ENCODE measurements around the gene DBNL.

The DBNL gene

GRCh38 chr7:44062903-44063295 lies 18.4 kb downstream of the DBNL start:
- DNase-seq = no peak

- no peak for DNase-seq
Measured at GRCh38 chr7:44063547-44063893, 19.0 kb downstream of the DBNL start.

GRCh38 chr7:44063894-44064651 lies 19.6 kb downstream of the DBNL start:
- no peak for DNase-seq

- no peak for DNase-seq
Measured at GRCh38 chr7:44064791-44065430, 20.4 kb downstream of the DBNL start.

- peak; percentile 78 for DNase-seq
Measured at GRCh38 chr7:44065431-44066110, 21.1 kb downstream of the DBNL start, which contains the start of gene PGAM2. TSS of gene PGAM2 (minus strand) at chr7:44065567. CDS start at chr7:44065529, 38 bp downstream.

- no peak for DNase-seq
Measured at GRCh38 chr7:44066111-44066460, 21.6 kb downstream of the DBNL start.

GRCh38 chr7:44066494-44067063 lies 22.1 kb downstream of the DBNL start:
- no peak for DNase-seq

- DNase-seq = no peak
Measured at GRCh38 chr7:44067064-44067951, 22.8 kb downstream of the DBNL start.

GRCh38 chr7:44068054-44068453 lies 23.6 kb downstream of the DBNL start:
- no peak for DNase-seq

GRCh38 chr7:44071726-44072363 lies 27.3 kb downstream of the DBNL start:
- no peak for DNase-seq

- DNase-seq = peak; percentile 55
Measured at GRCh38 chr7:44072364-44073231, 28.1 kb downstream of the DBNL start.

- no peak for DNase-seq
Measured at GRCh38 chr7:44073664-44074348, 29.3 kb downstream of the DBNL start.

GRCh38 chr7:44074349-44074695 lies 29.8 kb downstream of the DBNL start:
- no peak for DNase-seq

GRCh38 chr7:44075296-44076075 lies 31.0 kb downstream of the DBNL start:
- no peak for DNase-seq

- DNase-seq = no peak
Measured at GRCh38 chr7:44076101-44076895, 31.8 kb downstream of the DBNL start.

GRCh38 chr7:44077061-44077460 lies 32.6 kb downstream of the DBNL start:
- no peak for DNase-seq

GRCh38 chr7:44077681-44078091 lies 33.2 kb downstream of the DBNL start:
- DNase-seq = no peak

GRCh38 chr7:44078521-44078920 lies 34.0 kb downstream of the DBNL start:
- no peak for DNase-seq

All from retina (tissue), 1 donor.